Keratinocyte (primary cell): ENCODE measurements around the gene FCAR. TPM values are rescaled to one million over a fixed set of nuclear protein-coding genes. Genes with fewer than 3 reads are reported as not detected.

Source experiments
- DNase-seq: peaks from one replicate; pipeline ENCODE4 v3.0.0-alpha.2; 2011; ENCODE audit warnings: low read depth, missing footprints, low spot score
- FAIRE-seq: peaks from 2 replicates; lab custom pipeline; 2011; peaks lifted over from hg19 to GRCh38; lab: Jason Lieb, UNC
- H2AFZ ChIP-seq: 2 replicates; pipeline ENCODE4 v1.6.0; 2012; ENCODE audit warnings: low read length, control low read depth, inconsistent platforms; ENCODE audit not compliant: control insufficient read depth
- H3K27ac ChIP-seq: 2 replicates; pipeline ENCODE4 v1.5.1; 2011; ENCODE audit warnings: low read length; ENCODE audit not compliant: control insufficient read depth, insufficient read depth
- H3K27me3 ChIP-seq: 3 replicates; pipeline ENCODE4 v1.6.0; 2011; ENCODE audit warnings: low read length; ENCODE audit not compliant: control insufficient read depth, insufficient read depth; ENCODE audit errors: extremely low read depth
- H3K36me3 ChIP-seq, 2 experiments: 2 replicates in 1 of 2; 3 replicates in 1 of 2; pipeline ENCODE4 v1.5.1; 2011; ENCODE audit warnings: low read length in 2 of 2, mild to moderate bottlenecking in 1 of 2; ENCODE audit not compliant: control insufficient read depth in 2 of 2, insufficient read depth in 2 of 2; ENCODE audit errors: extremely low read depth in 1 of 2
- H3K4me1 ChIP-seq: 3 replicates; pipeline ENCODE4 v1.5.1; 2011; ENCODE audit warnings: low read length; ENCODE audit not compliant: control insufficient read depth, insufficient read depth; ENCODE audit errors: extremely low read depth
- H3K4me2 ChIP-seq: 3 replicates; pipeline ENCODE4 v1.6.0; 2011; ENCODE audit warnings: low read depth, low read length; ENCODE audit not compliant: control insufficient read depth, insufficient read depth; ENCODE audit errors: extremely low read depth
- H3K4me3 ChIP-seq, 3 experiments: fragments of 200-600 bp in 1 of 3; sonication (generic) in 1 of 3; 2 replicates in 2 of 3; 3 replicates in 1 of 3; pipeline ENCODE4 v1.5.1; 2011 to 2016; ENCODE audit warnings: low read length in 3 of 3, mild to moderate bottlenecking in 3 of 3, control low read depth in 2 of 3, inconsistent platforms in 1 of 3, low read depth in 1 of 3, mixed read lengths in 1 of 3, mixed run types in 1 of 3, moderate library complexity in 1 of 3; ENCODE audit not compliant: control insufficient read depth in 2 of 3, insufficient read depth in 2 of 3; ENCODE audit errors: extremely low read depth in 1 of 3
- H3K79me2 ChIP-seq: 2 replicates; pipeline ENCODE4 v1.6.0; 2012; ENCODE audit warnings: low read length; ENCODE audit not compliant: control insufficient read depth, insufficient read depth
- H3K9ac ChIP-seq: 3 replicates; pipeline ENCODE4 v1.6.0; 2011; ENCODE audit warnings: low read length; ENCODE audit not compliant: control insufficient read depth, insufficient read depth; ENCODE audit errors: extremely low read depth
- H3K9me1 ChIP-seq: 3 replicates; pipeline ENCODE4 v1.6.0; 2011; ENCODE audit warnings: low read length; ENCODE audit not compliant: control insufficient read depth, insufficient read depth; ENCODE audit errors: extremely low read depth
- H3K9me3 ChIP-seq: 2 replicates; pipeline ENCODE4 v1.5.1; 2012; ENCODE audit warnings: low read depth, low read length; ENCODE audit not compliant: control insufficient read depth
- H4K20me1 ChIP-seq: 3 replicates; pipeline ENCODE4 v1.6.0; 2011; ENCODE audit warnings: low read length; ENCODE audit not compliant: control insufficient read depth, insufficient read depth; ENCODE audit errors: extremely low read depth
- EZH2 ChIP-seq: IDR thresholded peaks from one replicate; pipeline ENCODE4 v1.6.1; 2012; ENCODE audit warnings: inconsistent platforms, mild to moderate bottlenecking, low read length, moderate library complexity
- dilution Hi-C: fragments of 300-500 bp; cut with MboI; formaldehyde crosslinking; loops from one replicate; pipeline ENCODE4 v1.7.0; 2020; ENCODE audit warnings: low sequenced_read_pairs; ENCODE audit not compliant: extremely low pct_ligation_motif_present
- polyA plus RNA-seq, 5 experiments: library from polyadenylated mRNA; depleted of rRNA in 3 of 5; stranded (reverse) in 3 of 5; stranded (forward) in 1 of 5; unstranded in 1 of 5; fragments of >200 nt; gene quantifications; 1 replicate in 1 of 5; 2 replicates in 3 of 5; 3 replicates in 1 of 5; pipeline versions ENCODE4 v1.2.1 to v1.2.3, GENCODE V29; 2011 to 2012; ENCODE audit warnings: missing spikeins in 2 of 5, low read depth in 1 of 5, low replicate concordance in 1 of 5
- TF ChIP-seq, protein P1 (sequence below), 3 experiments: IDR thresholded peaks in 1 of 3; conservative IDR thresholded peaks in 1 of 3; optimal IDR thresholded peaks in 1 of 3; 2 replicates in 2 of 3; 3 replicates in 1 of 3; pipeline versions ENCODE3 to v1.5.1; 2011; ENCODE audit warnings: low read length in 3 of 3, mild to moderate bottlenecking in 3 of 3, moderate library complexity in 2 of 3, control low read depth in 1 of 3, inconsistent platforms in 1 of 3; ENCODE audit not compliant: insufficient read depth in 2 of 3; ENCODE audit errors: extremely low read depth in 1 of 3

FCAR gene
- polyA plus RNA-seq, 1 donor (not counting 4 experiments of a cell fraction or from before 2014, with no cell fraction given) = not detected

DNA sequence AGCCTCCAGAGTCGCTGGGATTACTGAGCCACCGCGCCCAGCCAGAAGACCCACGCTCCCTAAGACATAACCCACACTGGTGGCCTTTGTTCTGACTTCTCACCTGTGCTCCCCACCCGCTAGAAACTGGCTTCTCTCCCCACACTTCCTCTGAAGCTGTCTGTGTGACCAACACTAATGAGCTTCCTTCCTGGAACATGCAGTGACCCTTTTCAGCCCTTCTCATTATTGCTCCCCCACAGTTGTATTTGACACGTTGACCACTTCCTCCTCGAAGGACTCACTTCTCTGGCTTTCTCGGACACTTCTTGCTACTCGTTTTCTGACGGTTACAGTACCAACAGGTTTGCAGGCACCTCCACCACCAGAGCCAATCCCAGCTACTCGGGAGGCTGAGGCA is 42.8 kb downstream of the FCAR start:
- H3K9me3 ChIP-seq = peaks cover 4% of the 10 kb centered on the region
- TF ChIP-seq, protein P1, sequence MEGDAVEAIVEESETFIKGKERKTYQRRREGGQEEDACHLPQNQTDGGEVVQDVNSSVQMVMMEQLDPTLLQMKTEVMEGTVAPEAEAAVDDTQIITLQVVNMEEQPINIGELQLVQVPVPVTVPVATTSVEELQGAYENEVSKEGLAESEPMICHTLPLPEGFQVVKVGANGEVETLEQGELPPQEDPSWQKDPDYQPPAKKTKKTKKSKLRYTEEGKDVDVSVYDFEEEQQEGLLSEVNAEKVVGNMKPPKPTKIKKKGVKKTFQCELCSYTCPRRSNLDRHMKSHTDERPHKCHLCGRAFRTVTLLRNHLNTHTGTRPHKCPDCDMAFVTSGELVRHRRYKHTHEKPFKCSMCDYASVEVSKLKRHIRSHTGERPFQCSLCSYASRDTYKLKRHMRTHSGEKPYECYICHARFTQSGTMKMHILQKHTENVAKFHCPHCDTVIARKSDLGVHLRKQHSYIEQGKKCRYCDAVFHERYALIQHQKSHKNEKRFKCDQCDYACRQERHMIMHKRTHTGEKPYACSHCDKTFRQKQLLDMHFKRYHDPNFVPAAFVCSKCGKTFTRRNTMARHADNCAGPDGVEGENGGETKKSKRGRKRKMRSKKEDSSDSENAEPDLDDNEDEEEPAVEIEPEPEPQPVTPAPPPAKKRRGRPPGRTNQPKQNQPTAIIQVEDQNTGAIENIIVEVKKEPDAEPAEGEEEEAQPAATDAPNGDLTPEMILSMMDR (optimal IDR thresholded peaks at IDR 0.05 in 1 of 3, IDR thresholded peaks at IDR 0.05 in 1 of 3, conservative IDR thresholded peaks at IDR 0.05 in 1 of 3; ENCODE audit: extremely low read depth in 1 of 3, insufficient read depth in 2 of 3, low read length in 3 of 3) = no peak
- no peak for TF ChIP-seq EZH2
- dilution Hi-C loops = no loop called here
- no peaks in the 10 kb centered on the region for H3K4me1 ChIP-seq
- no peaks in the 10 kb centered on the region for H4K20me1 ChIP-seq
- no peak overlapping the region for H3K4me2 ChIP-seq
- FAIRE-seq (no peak), DNase-seq (no peak)
- H3K4me3 ChIP-seq = no peak overlapping the region
- no peaks in the 10 kb centered on the region for H3K79me2 ChIP-seq
- H3K9ac ChIP-seq = no peak overlapping the region
- H3K9me1 ChIP-seq = no peaks in the 10 kb centered on the region
- no peak overlapping the region for H2AFZ ChIP-seq
- H3K27me3 ChIP-seq = no peaks in the 10 kb centered on the region
- no peaks in the 10 kb centered on the region for H3K36me3 ChIP-seq
- no peak overlapping the region for H3K27ac ChIP-seq

DNA sequence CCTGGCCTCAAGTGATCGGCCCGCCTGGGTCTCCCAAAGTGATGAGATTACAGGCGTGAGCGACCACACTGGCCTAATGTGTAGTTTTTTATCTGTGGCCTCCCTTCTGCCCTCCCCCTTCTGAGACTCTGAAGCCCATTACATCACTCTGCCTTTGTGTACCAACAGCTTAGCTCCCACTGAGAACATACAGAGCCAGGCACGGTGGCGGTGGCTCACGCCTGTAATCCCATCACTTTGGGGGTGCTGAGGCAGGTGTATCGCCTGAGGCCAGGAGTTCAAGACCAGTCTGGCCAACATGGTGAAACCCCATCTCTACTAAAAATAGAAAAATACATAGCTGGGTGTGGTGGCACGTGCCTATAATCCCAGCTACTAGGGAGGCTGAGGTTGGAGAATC is 44.5 kb downstream of the FCAR start:
- Histone ChIP-seq H3K36me3 (no peaks in the 10 kb centered on the region), H3K9me1 (no peaks in the 10 kb centered on the region), H3K9me3 (peaks cover 4% of the 10 kb centered on the region), H4K20me1 (no peaks in the 10 kb centered on the region), H3K4me1 (no peaks in the 10 kb centered on the region), H3K27me3 (no peaks in the 10 kb centered on the region), H2AFZ (no peak overlapping the region), H3K79me2 (no peaks in the 10 kb centered on the region), H3K4me3 (no peak overlapping the region), H3K9ac (no peak overlapping the region), H3K27ac (no peak overlapping the region), H3K4me2 (no peak overlapping the region)
- FAIRE-seq = no peak
- no peak for DNase-seq
- TF ChIP-seq EZH2 = no peak
- TF ChIP-seq, protein P1 (optimal IDR thresholded peaks at IDR 0.05 in 1 of 3, IDR thresholded peaks at IDR 0.05 in 1 of 3, conservative IDR thresholded peaks at IDR 0.05 in 1 of 3; ENCODE audit: extremely low read depth in 1 of 3, insufficient read depth in 2 of 3, low read length in 3 of 3) = no peak
- dilution Hi-C loops = no loop called here
